HG03571 (cell line): ENCODE results near the gene RPL22.

Experiments
- ATAC-seq: cut with Tn5 transposase; IDR thresholded peaks from one replicate; pipeline ENCODE4 v1.9.1; 2021; ENCODE audit not compliant: unreplicated experiment

RPL22 gene

DNA sequence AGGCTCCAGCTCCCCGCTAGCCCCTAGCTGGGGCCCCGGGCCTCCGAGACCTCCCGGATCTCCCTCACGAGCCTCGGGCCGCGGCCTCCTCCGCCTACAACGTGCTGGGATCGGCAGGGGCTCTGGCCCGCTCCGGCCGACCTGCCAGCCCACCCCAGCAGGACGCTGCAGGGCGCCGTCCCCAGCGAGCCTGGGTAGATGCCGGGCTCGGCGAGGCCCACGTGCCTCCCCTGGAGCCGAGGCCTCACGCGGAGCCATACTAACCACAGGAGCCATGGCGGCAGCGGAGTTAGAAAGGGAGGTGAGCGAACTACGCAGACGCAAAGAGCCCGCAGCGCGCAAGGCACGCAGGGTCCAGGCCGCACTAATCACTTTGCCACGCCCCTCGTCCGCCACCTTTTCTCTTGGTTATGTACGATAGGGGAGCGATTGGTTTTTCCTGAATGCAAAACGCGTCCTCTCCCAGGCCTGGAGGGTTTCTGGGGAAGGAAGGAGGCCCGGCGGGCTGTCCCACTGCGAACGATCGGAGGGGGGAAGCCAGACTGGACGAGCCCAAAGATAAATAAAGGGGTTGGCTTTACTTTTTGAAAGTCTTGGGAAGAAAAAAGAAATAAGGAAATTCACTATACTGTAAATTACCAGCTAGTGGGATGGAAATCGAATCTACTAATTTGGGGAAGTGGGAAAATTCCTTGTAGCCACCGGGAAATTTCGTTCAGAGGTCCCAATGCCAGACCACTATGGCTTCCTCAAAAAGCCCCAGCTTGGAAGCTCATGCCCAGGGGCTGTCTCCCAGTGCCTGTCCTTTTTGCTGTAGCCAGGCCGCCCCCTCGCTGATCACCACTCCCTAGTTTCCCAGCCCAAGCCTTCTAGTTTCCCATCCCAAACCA, at the start of gene RPL22:
TSS of gene RPL22 (minus strand) at position 298 of the 890 bp plus-strand sequence. CDS start at position 276, 22 bp downstream.
- peak; percentile 96 for ATAC-seq

DNA sequence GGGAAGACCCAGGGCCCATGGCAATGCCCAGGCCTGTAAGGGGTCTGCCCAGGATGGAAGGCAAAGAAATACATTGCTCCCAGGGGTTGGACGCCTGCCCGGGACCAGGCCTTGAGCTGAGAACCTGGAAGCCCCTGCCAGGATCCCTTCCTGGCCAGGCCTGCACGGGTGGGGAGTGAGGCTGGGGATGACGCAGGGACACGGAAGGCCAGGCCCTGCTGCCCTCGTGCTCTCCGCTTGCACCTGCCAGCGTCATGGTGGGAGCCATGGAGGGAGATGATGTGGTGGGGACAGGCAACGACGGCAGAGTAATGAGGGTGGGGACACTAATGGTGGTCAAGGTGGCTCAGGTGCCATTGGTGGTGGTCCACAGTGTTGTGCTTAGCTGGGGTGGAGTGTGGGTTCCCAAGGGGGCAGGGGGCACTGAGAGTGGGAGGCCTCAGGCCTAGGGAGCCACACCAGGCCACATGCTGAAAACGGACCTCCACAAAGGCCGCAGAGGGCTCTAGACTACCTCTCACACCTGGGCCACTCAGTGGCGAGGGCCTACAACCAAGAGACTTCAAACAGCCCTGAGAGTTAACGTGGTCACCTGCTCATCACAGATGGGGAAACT, 48.9 kb upstream of the RPL22 start:
- ATAC-seq: no peak

DNA sequence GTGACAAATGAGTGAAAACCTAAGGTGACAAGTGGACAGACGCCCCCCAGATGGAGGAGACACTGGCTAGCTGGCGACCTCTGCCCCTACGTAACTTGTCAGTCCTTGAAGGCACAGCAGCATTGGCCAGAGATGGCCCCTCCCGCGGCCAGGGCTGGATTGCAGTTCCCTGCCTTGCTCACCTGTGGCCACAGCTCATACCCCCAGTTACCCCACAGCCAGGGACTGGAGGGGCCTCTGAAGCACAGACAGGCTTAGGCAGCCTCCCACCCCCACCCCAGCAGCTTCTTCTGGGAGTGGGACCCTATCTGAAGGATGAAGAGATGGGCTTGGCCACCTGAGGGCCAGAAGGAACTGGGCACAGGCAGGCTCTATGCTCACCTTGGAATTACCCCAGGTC, 48.3 kb upstream of the RPL22 start:
- no peak for ATAC-seq

DNA sequence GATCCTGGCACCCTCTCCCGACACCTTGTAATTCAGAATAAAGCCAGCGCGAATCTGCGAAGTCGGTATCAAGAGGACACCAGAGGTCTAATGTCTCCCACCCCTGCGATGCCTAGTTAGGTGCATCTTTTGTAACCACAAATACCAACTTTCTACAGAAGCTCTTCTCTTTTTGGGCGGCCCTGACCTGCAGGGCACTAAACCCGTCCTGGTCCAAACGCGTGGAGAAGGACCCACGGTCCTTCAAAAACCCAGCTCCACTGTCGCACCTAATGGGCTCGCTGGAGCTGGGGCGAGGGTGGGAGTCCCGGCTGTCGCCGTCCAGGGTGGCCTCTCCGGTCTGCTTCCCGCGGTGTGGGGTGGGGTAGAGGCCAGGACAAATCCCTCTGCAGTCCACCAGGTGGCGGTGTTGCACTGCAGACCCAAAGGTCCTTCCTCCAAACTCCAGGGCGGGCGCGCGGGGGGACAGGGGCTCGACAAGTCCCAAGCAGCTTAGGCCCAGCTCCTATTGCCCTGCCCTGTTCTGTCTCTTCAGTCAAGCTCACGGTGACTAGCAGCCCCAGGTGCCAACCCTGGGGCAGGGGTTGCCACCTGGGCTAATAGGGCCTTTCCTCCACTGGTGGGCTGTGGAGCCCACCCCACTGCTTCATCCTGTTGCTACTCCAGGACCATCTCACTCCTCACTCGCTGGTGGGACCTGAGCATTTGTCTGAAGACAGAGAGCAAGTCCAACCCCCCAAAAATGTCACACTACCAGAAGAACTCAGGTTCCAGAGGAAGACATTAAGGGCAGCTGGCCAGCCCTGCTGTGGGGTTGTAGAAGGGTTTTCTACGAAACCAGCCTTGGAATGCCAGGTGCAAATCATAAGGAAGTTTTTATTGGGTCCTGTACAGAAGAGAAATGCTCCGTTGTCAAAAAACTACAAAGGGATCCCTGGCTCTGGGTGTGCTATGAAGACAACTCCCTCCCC, 47.4 kb upstream of the RPL22 start:
- no peak for ATAC-seq

DNA sequence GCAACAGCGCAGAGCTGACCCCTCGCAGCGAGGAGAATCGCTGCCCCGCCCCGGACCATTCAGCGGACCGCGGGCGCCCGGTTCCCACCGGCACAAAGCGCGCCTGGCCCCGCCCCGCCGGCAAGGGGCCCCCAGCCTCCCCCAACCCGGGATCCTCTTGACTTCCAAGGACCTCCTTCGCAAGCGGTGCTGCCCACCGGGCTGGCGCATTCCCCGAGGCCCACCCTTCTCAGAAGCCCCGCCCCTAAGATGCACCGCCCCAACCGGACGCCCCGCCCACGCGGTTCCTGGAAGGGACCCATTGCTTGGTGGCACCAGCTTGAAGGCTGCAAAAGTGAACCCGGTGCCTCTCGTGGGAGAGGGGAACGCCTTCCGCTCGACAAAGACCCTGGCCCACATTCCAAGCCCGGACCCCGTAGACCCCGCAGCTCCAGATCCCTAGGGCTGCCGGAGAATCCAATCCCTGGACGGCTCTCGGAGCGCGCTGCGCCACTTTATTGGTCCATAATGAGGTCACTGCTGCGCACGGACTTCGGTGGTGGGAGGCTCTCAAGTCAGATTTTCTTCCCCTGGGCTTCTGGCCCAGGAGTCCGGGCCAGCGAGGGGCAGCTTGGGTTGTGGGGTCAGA, 46.6 kb upstream of the RPL22 start:
- no peak for ATAC-seq

DNA sequence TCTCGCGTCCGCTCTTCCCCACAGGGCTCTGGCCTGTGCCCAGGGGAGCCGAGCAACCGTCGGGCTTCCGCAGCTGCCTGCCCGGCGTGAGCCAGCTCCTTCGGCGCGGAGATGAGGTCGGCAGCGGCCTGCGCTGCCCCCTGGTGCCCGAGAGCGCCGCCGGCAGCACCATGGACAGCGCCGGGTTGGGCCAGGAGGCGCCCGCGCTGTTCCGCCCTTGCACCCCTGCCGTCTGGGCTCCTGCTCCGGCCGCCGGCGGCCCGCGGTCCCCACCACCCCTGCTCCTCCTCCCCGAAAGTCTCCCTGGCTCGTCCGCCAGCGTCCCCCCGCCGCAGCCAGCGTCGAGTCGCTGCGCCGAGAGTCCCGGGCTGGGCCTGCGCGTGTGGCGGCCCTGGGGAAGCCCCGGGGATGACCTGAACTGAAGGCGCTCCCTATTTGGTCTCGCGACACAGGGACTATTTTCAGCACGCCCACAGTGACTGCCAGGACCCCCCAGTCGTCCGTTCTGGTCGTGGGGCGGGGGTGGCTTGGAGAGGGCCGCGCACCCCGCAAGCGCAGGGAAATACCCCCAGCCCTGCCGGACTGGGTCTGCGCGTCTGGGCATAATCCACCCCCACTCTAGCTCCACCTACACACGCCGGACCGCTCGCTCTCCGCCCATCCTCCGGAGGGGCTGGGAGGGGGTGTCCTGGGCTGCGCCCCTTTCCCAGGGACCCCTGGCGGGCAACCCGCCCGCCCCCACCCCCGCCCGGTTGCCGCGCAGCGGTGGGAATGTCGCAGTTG, 45.9 kb upstream of the RPL22 start:
- peak; percentile 51 for ATAC-seq

DNA sequence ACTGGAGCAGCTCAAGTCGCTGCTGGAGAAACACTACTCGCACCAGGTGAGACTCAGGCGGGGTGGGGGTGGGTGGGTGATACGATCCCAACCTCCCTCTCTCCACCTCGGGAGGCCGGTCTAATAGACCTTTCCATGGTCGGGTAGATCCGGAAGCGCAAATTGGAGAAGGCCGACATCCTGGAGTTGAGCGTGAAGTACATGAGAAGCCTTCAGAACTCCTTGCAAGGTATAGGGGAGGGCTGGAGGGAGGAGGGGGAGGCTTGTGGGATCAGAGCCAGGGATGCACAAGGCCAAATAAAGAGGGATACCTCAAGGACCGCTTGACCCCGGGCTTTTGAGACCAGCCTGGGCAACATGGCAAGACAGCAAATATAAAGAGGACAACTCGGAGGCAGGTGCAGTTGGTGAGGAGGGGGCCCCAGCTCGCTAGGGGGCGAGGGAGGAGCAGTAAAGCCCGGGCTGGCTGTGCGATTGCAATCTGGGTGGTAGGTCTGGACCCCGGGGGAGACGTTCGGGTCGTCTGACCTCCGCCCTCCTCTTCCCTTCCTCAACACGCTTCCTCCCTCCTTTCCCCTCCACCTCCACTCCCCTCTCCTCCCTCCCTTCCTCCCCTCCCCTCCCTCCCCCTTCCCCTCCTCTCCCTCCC, 45.1 kb upstream of the RPL22 start:
- no peak for ATAC-seq

DNA sequence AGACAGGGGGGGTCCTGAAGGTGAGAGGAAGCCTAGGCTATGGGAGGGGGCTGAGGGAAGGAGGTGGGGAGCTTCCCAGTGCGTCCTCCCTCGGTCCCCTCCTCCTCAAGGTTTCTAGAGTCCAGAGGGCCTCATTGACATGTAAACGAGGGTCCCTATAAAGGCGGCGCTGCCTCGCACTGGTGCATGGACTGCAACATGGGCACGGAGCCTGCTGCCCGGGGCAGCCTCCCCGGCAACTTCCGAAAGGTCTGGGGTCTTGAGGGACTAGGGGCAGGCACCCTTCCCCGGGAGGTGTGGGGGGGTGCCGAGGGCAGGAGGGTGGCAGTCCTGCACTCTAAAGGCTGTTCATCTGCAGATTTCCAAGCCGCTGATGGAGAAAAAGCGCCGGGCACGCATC, 44.6 kb upstream of the RPL22 start, which contains the start of gene HES3:
TSS of gene HES3 (plus strand) at position 187 of the 400 bp plus-strand sequence. CDS start at position 374, 187 bp downstream.
- no peak for ATAC-seq

DNA sequence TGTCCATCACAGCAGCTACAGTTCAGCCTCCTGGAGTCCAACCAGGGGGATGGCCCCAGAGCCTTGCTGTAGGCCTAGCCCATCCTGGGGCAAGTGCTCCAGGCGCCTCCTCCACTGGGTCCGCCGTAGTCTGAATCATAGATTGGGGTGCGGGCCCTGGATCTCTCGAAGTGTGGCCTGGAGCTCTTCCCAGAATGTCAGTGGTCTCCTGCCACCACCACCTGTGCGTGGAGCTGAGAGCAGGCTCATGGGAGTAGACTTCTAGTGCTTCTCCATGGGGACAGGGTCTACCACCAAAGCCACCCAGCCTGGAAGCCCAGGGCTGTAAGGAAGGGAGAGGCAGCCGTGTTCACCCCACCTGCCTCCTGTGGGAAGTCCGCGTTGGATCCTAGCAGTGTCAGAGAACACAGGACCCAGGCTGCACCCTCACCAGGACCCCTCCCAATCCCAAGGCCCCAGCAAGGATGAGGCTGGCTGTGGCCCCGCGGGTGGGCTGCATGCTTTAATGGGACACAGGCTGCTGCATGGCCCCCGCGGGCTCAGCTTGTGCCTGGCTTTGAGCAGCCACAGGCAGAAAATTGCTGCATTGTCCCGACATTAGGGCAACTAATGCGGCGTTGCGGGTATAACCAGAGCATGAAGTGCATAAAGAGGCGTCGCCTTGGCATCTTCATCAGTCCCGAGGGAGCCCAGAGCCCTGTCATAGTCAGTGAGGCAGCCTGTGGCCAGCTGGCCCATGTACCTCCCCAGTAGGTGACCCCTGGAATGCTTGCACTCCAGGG, 43.8 kb upstream of the RPL22 start:
- ATAC-seq: no peak

DNA sequence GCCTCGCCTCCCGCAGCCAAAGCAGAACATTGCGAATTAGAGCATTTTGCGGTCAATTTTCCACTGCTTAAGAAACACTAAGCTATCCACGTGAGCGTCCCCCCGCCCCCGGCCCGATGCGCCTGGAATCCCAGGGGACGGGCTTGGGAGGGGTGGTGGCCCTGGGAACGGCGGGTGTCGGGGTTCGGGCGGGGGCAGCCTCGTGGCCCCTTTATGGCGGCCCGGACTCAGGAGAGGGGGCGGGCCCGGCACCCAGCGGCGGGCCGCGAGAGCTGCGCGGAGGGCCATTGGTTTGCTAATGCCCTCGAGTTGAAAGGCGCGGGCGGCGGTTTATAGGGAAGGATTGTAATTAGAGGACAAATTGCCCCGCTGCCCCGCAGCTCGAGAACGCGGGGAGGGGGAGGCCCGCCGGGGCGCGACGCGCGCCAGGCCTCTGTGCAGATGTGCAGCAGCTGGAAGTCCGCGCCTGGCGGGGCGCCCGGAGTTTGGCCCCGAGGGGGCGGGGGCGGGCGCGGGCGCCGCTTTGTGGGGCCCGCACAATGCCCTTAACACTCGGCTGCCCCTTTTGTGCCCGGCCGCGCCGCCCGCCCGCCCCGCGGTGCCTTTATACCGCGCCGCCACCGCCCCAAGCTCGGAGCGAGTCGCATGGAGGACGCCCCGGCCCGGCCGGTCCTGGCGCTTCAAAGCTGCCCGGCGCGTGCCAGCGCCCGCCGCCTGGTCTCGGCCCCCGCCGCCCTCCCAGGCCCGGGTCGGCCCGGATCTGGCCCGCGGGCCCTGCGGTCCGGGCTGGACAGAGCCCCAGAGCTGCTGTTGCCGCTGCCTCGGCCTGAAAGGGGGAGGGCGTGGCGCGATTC, 42.7 kb upstream of the RPL22 start:
- ATAC-seq: no peak

DNA sequence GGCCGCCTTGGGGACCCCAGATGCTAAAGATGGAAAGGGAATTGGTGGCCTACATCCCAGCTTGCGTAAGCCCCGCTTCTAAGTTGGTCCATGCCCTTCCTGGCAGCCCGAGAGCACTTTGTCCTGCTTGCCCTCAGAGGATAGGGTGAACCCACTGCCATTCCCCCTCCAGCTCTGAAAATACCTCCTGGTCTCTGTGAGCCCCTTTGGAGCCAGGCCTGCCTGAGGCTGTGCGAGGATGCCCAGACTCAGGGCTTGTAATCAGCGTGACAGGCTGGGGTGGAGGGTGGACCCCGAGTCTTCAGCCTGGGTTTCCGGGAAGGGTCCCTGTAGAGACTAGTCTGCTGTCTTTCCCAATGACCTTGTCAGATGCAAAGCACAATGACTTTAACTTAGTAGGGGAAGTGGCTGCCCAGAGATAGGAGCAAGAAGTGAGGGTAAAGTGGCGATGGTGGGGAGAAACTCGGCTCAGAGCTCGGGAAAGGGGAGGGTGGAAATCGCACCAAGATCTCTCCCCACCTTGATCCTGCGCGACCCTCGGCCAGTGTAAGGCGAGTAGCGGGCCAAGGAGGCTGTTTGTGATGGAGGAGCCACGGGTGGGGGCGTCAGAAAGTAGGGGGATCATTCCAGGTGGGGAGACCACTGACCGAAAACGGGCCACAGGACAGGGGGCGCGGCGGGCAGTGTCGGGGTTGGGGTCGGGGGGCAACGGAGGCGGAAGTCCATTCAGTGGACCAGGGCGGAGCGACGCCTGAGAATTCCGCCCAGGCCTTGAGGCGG, 41.9 kb upstream of the RPL22 start:
- no peak for ATAC-seq

DNA sequence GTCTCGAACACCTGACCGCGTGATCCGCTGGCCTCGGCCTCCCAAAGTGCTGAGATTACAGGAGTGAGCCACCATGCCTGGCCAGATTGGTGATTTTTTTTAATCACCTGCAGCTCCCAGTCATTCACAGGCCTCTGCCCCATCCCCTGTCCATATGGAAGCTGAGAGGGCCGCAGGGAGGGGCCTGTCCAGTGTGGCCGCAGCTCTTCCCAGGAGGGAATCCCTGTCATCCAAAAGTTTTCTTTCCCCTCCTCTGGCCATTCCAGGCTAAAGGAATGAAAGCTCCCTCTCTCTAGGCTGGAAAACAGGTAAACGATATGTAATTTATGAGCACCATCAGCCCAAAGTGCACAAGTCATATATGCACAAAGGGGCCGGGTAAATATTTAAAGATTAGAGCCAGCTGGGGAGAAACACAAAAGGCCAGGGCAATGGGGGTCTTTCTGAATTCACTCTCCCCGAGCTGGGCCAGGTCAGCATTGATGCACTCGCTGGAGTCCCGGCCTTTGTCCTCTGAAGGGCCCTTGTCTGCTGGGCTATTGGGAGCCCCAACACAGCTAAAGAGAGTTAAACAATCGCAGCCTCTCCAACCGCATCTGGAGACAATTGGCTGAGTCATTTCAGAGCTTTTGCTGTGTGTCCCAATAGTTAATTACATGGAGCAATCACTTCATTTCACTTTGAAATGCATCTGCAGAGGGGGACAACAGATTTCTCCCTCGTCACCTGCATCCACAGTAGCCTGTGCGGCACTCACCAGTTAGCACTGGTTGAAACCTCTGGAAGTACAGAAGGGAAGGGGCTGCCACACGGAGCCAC, 40.8 kb upstream of the RPL22 start:
- ATAC-seq: no peak

DNA sequence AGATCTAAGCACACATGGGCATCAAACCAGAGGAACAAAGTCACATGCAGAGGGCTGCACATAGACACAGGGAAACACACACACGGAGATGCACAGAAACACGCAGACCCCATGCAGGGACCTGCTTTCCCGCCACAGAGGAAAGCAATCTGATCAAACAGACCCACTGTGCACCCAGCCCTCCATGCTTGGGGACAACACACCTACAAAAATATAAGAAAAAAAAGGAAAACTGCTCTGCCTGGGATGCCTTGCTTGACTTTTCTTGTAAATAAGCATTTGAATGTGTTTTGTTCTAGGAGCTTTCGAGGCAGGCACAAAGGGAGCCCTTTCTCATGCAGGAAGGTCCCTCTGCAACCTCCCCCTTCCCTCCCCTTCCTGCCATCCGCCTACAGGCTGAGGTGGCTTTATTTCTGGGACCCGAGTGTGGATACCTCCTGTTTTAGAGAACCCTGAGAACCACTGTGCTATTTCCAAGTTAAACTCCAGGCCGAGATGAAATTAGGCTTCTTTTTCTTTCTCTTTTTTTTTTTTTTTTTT, 39.9 kb upstream of the RPL22 start:
- no peak for ATAC-seq

DNA sequence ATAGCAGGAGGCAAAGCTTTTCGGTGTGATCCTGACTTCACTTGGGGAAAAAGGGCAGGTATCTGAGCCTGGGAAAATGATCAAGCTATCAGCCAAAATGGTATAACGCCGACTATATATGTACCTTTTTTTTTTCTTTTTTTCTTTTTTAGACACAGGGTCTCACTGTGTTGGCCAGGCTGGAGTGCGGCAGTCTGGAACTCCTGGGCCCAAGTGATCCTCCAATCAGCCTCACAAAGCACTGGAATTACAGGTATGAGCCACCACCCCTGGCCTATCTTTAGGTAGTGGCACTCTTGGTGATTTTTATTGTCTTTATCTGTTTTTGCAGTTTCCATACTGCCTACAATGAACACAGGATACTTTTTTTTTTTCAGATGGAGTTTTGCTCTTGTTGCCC, 37.7 kb upstream of the RPL22 start:
- ATAC-seq: no peak

DNA sequence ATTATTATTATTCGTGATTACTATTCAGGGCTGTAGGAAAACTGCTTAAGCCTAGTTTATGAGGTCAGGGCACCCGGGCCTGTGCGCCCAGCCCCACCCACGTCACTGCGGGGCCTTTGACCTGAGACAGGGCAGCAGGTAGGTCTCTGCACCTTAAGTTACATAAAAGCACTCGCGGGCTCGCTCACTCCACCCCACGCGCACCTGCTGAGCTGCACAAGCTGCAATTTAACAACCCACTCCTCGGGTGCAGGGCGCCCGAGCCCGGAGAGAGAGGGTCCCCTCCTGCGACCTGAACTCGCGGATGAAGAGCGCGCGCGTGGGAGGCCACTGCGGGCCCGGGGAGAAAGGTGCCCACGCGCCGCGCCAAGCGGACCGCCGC, 35.9 kb upstream of the RPL22 start:
- ATAC-seq: peak; percentile 8
